ENCODE data around the gene AP5M1.
"Not testable (repeated sequence)": the region's sequence is repeated elsewhere in the genome, so short reads cannot be mapped to it uniquely, and the experiment has no call there.

The AP5M1 gene

DNA sequence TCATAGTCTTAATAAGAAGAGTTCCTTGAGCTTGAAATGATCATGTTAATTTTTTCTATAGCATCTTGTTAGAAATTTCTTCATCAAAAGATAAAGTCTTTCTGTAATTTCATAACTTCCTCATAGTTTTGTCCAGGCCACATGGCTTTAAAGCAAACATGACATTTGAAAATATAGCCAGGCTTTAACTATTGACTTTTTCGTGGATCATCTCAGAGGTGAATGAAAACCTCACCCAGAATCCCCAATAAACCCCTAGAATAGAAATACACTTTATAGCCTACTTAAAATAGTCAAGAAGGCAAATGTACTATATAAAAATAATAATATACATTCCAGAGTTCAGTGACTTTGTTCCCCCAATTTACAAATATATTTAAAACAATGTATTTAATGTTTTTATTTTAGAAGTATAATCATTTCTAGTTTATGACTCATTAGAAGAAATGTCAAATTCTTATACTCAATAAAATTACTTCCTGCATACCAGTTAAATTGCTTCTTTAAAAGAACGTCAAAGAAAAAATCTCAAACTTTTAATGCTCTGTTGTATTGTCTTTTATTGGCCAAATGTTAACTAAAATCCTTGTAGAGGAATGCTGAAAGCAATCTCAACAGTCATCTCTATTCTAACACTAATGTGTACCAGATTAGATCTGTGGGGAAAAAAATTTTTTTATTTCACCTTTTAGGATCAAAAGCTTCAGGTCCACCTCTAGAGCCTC, 21.7 kb upstream of the AP5M1 start:
- no peak overlapping the region for H3K9ac ChIP-seq (ENCODE audit: low read length in 5 of 5)
- peaks cover 0 to 10% (median 6%) of the 10 kb centered on the region in 5 donors for H3K36me3 ChIP-seq (ENCODE audit: control insufficient read depth in 5 of 5, insufficient read depth in 5 of 5, low read length in 5 of 5)
- H3K27me3 ChIP-seq (ENCODE audit: control insufficient read depth in 5 of 5, insufficient read depth in 4 of 5, low read length in 5 of 5) = no peaks in the 10 kb centered on the region
- H3K27ac ChIP-seq (ENCODE audit: low read depth, low read length) = no peak overlapping the region
- no peaks in the 10 kb centered on the region for H3K9me3 ChIP-seq (ENCODE audit: control insufficient read depth in 5 of 5, low read length in 5 of 5)
- H3K4me1 ChIP-seq (ENCODE audit: control insufficient read depth in 5 of 5, insufficient read depth in 5 of 5, low read length in 5 of 5) = peaks cover 0 to 8% (median 4%) of the 10 kb centered on the region in 5 donors
- H3K4me3 ChIP-seq (ENCODE audit: low read depth in 1 of 5, low read length in 5 of 5) = no peak overlapping the region

DNA sequence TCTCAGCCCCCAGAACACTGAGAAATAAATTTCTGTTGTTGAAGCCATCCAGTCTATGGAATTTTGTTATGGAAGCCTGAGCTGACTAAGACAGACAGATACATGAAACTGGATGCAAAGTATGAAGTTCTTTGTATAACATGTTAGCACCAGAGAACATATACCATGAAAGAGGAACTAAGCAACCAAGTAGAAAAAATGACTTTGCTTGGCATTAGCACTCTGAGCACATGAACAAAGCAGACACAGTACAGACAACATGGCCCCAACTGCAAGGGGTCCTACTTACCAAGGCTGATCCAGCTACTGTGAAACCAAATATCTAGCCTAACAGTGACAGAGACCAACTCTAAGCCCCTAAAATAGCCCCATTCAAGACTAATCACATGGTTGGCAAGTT, 13.9 kb upstream of the AP5M1 start:
- no peaks in the 10 kb centered on the region for H3K9me3 ChIP-seq (ENCODE audit: control insufficient read depth in 5 of 5, low read length in 5 of 5)
- H3K4me1 ChIP-seq (ENCODE audit: control insufficient read depth in 5 of 5, insufficient read depth in 5 of 5, low read length in 5 of 5) = peaks cover 0 to 4% (median 0%) of the 10 kb centered on the region in 5 donors
- H3K4me3 ChIP-seq (ENCODE audit: low read depth in 1 of 5, low read length in 5 of 5) = no peak overlapping the region
- no peaks in the 10 kb centered on the region for H3K27me3 ChIP-seq (ENCODE audit: control insufficient read depth in 5 of 5, insufficient read depth in 4 of 5, low read length in 5 of 5)
- H3K36me3 ChIP-seq (ENCODE audit: control insufficient read depth in 5 of 5, insufficient read depth in 5 of 5, low read length in 5 of 5) = peaks cover 0 to 3% (median 0%) of the 10 kb centered on the region in 5 donors
- no peak overlapping the region for H3K27ac ChIP-seq (ENCODE audit: low read depth, low read length)
- H3K9ac ChIP-seq (ENCODE audit: low read length in 5 of 5) = no peak overlapping the region

DNA sequence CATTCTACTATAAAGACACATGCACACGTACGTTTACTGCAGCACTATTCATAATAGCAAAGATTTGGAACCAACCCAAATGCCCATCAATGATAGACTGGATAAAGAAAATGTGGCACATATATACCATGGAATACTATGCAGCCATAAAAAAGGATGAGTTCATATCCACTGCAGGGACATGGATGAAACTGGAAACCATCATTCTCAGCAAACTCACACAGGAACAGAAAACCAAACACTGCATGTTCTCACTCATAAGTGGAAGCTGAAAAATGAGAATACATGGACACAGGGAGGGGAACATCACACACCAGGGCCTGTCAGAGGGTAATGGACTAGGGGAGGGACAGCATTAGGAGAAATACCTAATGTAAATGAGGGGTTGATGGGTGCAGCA, 10.6 kb upstream of the AP5M1 start:
- not testable (repeated sequence) for H3K4me1 ChIP-seq (ENCODE audit: control insufficient read depth in 5 of 5, insufficient read depth in 5 of 5, low read length in 5 of 5); H3K4me3 ChIP-seq (ENCODE audit: low read depth in 1 of 5, low read length in 5 of 5); H3K27me3 ChIP-seq (ENCODE audit: control insufficient read depth in 5 of 5, insufficient read depth in 4 of 5, low read length in 5 of 5); H3K36me3 ChIP-seq (ENCODE audit: control insufficient read depth in 5 of 5, insufficient read depth in 5 of 5, low read length in 5 of 5); H3K27ac ChIP-seq (ENCODE audit: low read depth, low read length); H3K9me3 ChIP-seq (ENCODE audit: control insufficient read depth in 5 of 5, low read length in 5 of 5); H3K9ac ChIP-seq (ENCODE audit: low read length in 5 of 5)

DNA sequence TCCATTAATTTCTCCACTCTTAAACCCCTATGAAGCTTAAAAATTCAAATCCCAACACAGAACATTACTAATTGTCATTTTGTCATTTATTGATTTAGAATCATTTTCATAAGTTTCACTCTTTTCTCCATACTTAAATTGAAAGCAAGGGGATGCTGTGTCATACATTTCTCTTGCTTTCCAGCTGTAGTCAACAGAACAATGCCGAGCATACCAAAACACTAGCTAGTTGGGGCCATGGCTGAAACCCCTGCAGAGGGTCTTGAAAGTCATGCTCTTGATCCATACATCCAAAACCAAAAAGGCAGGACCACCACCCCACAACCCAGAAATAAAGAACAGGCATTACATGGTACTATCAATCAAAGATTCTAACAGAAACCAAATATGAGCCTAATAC, 9.1 kb upstream of the AP5M1 start:
- Histone ChIP-seq H3K36me3 (ENCODE audit: control insufficient read depth in 5 of 5, insufficient read depth in 5 of 5, low read length in 5 of 5) (peaks cover 0 to 3% (median 0%) of the 10 kb centered on the region in 5 donors), H3K9ac (ENCODE audit: low read length in 5 of 5) (no peak overlapping the region), H3K4me3 (ENCODE audit: low read depth in 1 of 5, low read length in 5 of 5) (no peak overlapping the region), H3K9me3 (ENCODE audit: control insufficient read depth in 5 of 5, low read length in 5 of 5) (no peaks in the 10 kb centered on the region), H3K4me1 (ENCODE audit: control insufficient read depth in 5 of 5, insufficient read depth in 5 of 5, low read length in 5 of 5) (peaks cover 0 to 5% (median 0%) of the 10 kb centered on the region in 5 donors), H3K27me3 (ENCODE audit: control insufficient read depth in 5 of 5, insufficient read depth in 4 of 5, low read length in 5 of 5) (no peaks in the 10 kb centered on the region), H3K27ac (ENCODE audit: low read depth, low read length) (no peak overlapping the region)

DNA sequence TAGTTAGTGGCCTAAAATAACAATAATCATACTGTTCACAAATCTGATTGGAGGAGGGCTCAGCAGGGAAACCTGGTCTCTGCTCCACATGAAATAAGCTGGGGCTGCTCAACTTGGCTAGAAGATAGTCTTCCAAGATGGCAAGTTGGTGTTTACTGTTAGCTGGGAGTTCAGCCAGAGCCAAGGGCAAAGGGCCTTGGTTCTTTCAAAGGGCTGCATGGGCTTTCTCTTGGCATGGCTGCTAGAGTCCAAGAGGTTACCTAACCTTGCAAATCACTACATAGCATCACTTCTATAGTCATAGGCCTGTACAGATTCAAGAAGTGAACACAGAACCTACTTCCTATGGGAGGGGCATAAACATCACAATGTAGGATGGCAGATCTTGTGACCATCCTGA, 7.2 kb upstream of the AP5M1 start:
- no peaks in the 10 kb centered on the region for H3K9me3 ChIP-seq (ENCODE audit: control insufficient read depth in 5 of 5, low read length in 5 of 5)
- H3K9ac ChIP-seq (ENCODE audit: low read length in 5 of 5) = no peak overlapping the region
- H3K36me3 ChIP-seq (ENCODE audit: control insufficient read depth in 5 of 5, insufficient read depth in 5 of 5, low read length in 5 of 5) = no peaks in the 10 kb centered on the region
- H3K27ac ChIP-seq (ENCODE audit: low read depth, low read length) = no peak overlapping the region
- peaks cover 0 to 11% (median 7%) of the 10 kb centered on the region in 5 donors for H3K4me1 ChIP-seq (ENCODE audit: control insufficient read depth in 5 of 5, insufficient read depth in 5 of 5, low read length in 5 of 5)
- no peaks in the 10 kb centered on the region for H3K27me3 ChIP-seq (ENCODE audit: control insufficient read depth in 5 of 5, insufficient read depth in 4 of 5, low read length in 5 of 5)
- no peak overlapping the region for H3K4me3 ChIP-seq (ENCODE audit: low read depth in 1 of 5, low read length in 5 of 5)

DNA sequence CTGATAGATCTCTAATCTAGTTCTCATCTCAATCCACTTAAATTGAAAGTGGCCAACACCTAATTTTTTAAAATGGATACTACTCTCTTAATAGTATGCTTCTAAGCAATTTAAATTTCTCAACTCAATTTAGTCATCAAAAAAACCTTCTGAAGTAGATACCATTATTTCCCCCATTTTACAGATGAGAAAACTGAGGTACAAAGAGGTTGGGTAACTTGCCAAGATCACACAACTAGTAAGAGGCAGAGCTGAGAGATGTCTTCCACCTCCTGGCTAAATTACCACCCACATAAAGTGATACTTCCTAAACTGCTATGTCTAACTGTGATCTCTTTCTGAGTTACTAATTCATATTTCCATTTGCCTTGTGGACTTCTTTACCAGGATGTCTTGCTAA, 6.7 kb upstream of the AP5M1 start:
- H3K4me1 ChIP-seq (ENCODE audit: control insufficient read depth in 5 of 5, insufficient read depth in 5 of 5, low read length in 5 of 5) = peaks cover 0 to 16% (median 10%) of the 10 kb centered on the region in 5 donors
- no peaks in the 10 kb centered on the region for H3K27me3 ChIP-seq (ENCODE audit: control insufficient read depth in 5 of 5, insufficient read depth in 4 of 5, low read length in 5 of 5)
- H3K36me3 ChIP-seq (ENCODE audit: control insufficient read depth in 5 of 5, insufficient read depth in 5 of 5, low read length in 5 of 5) = no peaks in the 10 kb centered on the region
- H3K27ac ChIP-seq (ENCODE audit: low read depth, low read length) = no peak overlapping the region
- H3K4me3 ChIP-seq (ENCODE audit: low read depth in 1 of 5, low read length in 5 of 5) = no peak overlapping the region
- no peaks in the 10 kb centered on the region for H3K9me3 ChIP-seq (ENCODE audit: control insufficient read depth in 5 of 5, low read length in 5 of 5)
- H3K9ac ChIP-seq (ENCODE audit: low read length in 5 of 5) = no peak overlapping the region

DNA sequence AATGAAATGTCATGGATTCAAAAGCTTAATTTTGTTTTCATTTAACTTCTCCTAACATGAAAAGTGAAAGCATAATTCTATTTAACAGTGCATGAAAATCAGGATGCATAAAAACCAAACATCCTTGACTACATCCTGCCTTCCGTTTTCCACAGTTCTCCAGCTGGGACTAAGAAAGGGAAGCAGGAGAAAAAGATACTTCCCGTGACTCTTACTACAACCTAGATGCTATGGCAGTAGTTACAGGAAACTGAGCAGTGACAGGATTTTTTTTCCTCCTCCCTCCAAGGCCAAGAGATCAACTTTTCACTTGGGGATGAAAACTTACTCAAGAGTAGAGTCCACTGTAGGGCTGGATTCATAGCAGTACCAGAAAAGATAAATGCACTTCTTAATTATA, 2.7 kb upstream of the AP5M1 start:
- Histone ChIP-seq H3K9me3 (ENCODE audit: control insufficient read depth in 5 of 5, low read length in 5 of 5) (no peaks in the 10 kb centered on the region), H3K4me1 (ENCODE audit: control insufficient read depth in 5 of 5, insufficient read depth in 5 of 5, low read length in 5 of 5) (peaks cover 0 to 40% (median 36%) of the 10 kb centered on the region in 5 donors), H3K27me3 (ENCODE audit: control insufficient read depth in 5 of 5, insufficient read depth in 4 of 5, low read length in 5 of 5) (no peaks in the 10 kb centered on the region), H3K27ac (ENCODE audit: low read depth, low read length) (peak overlapping the region; percentile 93), H3K36me3 (ENCODE audit: control insufficient read depth in 5 of 5, insufficient read depth in 5 of 5, low read length in 5 of 5) (no peaks in the 10 kb centered on the region), H3K4me3 (ENCODE audit: low read depth in 1 of 5, low read length in 5 of 5) (peak overlapping the region in 2 of 5 donors; percentile 2 to 7), H3K9ac (ENCODE audit: low read length in 5 of 5) (peak overlapping the region in 1 of 5 donors; percentile 7)

DNA sequence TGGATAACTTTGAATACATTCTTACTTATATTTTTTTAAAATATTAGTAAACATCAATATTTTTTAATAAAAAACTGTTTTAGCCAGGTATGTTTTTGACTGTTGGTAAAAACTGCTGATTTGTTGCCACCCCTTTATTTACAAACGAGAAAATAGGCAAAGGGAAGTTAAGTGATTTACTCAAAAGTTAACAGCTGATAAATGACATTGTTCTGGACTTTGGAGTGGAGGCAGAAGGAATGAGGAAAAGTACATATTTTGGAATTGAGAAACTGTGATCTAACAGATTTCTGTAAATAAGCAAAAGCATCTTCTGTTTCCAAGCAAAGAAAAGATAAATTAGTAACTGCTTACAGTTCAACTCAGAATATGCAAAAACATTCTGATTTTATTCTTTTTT, 4.5 kb downstream of the AP5M1 start:
- Histone ChIP-seq H3K36me3 (ENCODE audit: control insufficient read depth in 5 of 5, insufficient read depth in 5 of 5, low read length in 5 of 5) (peaks cover 9 to 15% (median 13%) of the 10 kb centered on the region in 5 donors), H3K27me3 (ENCODE audit: control insufficient read depth in 5 of 5, insufficient read depth in 4 of 5, low read length in 5 of 5) (no peaks in the 10 kb centered on the region), H3K4me1 (ENCODE audit: control insufficient read depth in 5 of 5, insufficient read depth in 5 of 5, low read length in 5 of 5) (peaks cover 0 to 25% (median 18%) of the 10 kb centered on the region in 5 donors), H3K27ac (ENCODE audit: low read depth, low read length) (no peak overlapping the region), H3K9ac (ENCODE audit: low read length in 5 of 5) (no peak overlapping the region), H3K4me3 (ENCODE audit: low read depth in 1 of 5, low read length in 5 of 5) (no peak overlapping the region), H3K9me3 (ENCODE audit: control insufficient read depth in 5 of 5, low read length in 5 of 5) (no peaks in the 10 kb centered on the region)

DNA sequence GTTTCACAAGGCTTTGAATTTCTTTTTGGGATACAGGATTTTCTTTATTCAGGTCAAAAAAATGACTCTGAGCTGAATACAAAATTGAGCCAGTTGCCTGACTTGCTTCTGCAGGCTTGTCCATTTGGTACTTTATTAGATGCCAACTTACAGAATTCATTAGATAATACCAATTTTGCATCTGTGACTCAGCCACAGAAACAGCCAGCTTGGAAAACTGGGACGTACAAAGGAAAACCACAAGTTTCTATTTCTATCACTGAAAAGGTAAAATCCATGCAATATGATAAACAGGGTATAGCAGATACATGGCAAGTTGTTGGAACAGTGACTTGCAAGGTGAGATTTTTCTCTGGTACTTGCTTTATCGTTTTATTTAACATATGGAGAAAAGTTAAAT, 5.8 kb downstream of the AP5M1 start:
- H3K4me3 ChIP-seq (ENCODE audit: low read depth in 1 of 5, low read length in 5 of 5) = no peak overlapping the region
- no peak overlapping the region for H3K27ac ChIP-seq (ENCODE audit: low read depth, low read length)
- H3K9me3 ChIP-seq (ENCODE audit: control insufficient read depth in 5 of 5, low read length in 5 of 5) = no peaks in the 10 kb centered on the region
- no peak overlapping the region for H3K9ac ChIP-seq (ENCODE audit: low read length in 5 of 5)
- H3K27me3 ChIP-seq (ENCODE audit: control insufficient read depth in 5 of 5, insufficient read depth in 4 of 5, low read length in 5 of 5) = no peaks in the 10 kb centered on the region
- peaks cover 9 to 17% (median 13%) of the 10 kb centered on the region in 5 donors for H3K36me3 ChIP-seq (ENCODE audit: control insufficient read depth in 5 of 5, insufficient read depth in 5 of 5, low read length in 5 of 5)
- H3K4me1 ChIP-seq (ENCODE audit: control insufficient read depth in 5 of 5, insufficient read depth in 5 of 5, low read length in 5 of 5) = peaks cover 0 to 21% (median 17%) of the 10 kb centered on the region in 5 donors

DNA sequence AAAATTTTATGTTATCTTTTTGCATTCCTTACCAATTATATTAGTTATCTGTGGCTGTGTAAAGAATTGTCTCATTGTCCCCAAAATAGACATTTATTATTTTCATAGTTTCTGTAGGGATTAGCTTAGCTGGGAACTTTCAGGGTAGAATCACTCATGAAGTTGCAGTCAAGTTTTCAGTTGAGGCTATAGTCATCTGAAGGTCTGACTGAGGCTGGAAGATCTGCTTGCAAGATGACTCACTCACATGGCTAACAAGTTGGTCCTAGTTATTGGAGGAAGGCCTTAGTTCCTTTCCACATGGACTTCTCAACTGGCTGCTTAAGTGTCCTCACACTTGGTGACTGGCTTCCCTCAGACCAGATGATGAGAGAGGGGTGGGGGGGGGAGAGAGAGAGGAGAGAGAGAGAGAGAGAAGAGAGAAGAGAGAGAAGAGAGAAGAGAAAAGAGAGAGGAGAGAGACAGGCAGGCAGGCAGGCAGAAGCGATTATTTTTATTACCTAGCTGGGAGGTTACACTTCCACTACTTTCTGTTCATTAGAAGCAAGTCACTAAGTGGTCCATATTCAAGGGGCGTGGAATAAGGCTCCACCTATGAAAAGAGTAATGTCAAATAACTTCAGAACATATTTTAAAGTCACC, 6.4 kb downstream of the AP5M1 start:
- H3K4me3 ChIP-seq (ENCODE audit: low read depth in 1 of 5, low read length in 5 of 5) = no peak overlapping the region
- peaks cover 9 to 18% (median 13%) of the 10 kb centered on the region in 5 donors for H3K36me3 ChIP-seq (ENCODE audit: control insufficient read depth in 5 of 5, insufficient read depth in 5 of 5, low read length in 5 of 5)
- H3K27ac ChIP-seq (ENCODE audit: low read depth, low read length) = no peak overlapping the region
- peaks cover 0 to 15% (median 12%) of the 10 kb centered on the region in 5 donors for H3K4me1 ChIP-seq (ENCODE audit: control insufficient read depth in 5 of 5, insufficient read depth in 5 of 5, low read length in 5 of 5)
- no peaks in the 10 kb centered on the region for H3K27me3 ChIP-seq (ENCODE audit: control insufficient read depth in 5 of 5, insufficient read depth in 4 of 5, low read length in 5 of 5)
- H3K9ac ChIP-seq (ENCODE audit: low read length in 5 of 5) = no peak overlapping the region
- H3K9me3 ChIP-seq (ENCODE audit: control insufficient read depth in 5 of 5, low read length in 5 of 5) = no peaks in the 10 kb centered on the region

All from subcutaneous abdominal adipose tissue (tissue), 5 donors.